MCF 10A (cell line): ENCODE measurements around the gene CMTR2. TPM values are rescaled to one million over a fixed set of nuclear protein-coding genes. Genes with fewer than 3 reads are reported as not detected.

Experiments used
- BruUV-seq: library from RNA; stranded (reverse); fragments of 400-500 nt; replicated peaks from 2 replicates; lab custom pipeline; 2021; lab: Mats Ljungman, UMichigan
- CTCF ChIA-PET: fragments of 300-600 bp; sonication (Branson Sonifier 250); formaldehyde crosslinking; extraction: SDS; loops from one replicate; lab custom pipeline; 2021; ENCODE audit warnings: antibody characterized with exemption, inconsistent platforms; lab: Yijun Ruan, JAX
- POLR2A ChIA-PET: fragments of 300-600, 350-650 bp; sonication (Branson Sonifier 250); formaldehyde crosslinking; extraction: SDS; loops from one replicate; lab custom pipeline; 2020; ENCODE audit warnings: antibody characterized with exemption, inconsistent platforms; lab: Yijun Ruan, JAX
- DNase-seq: peaks from one replicate; pipeline ENCODE4 v3.0.0-alpha.2; 2018; ENCODE audit not compliant: unreplicated experiment
- H3K27ac Mint-ChIP-seq: one replicate; pipeline ENCODE4 v1.8.0; 2022; ENCODE audit warnings: mild to moderate bottlenecking, low read depth, mixed read lengths; ENCODE audit not compliant: unreplicated experiment
- H3K27me3 Mint-ChIP-seq: one replicate; pipeline ENCODE4 v1.8.0; 2022; ENCODE audit warnings: mixed read lengths; ENCODE audit not compliant: insufficient read depth, unreplicated experiment
- H3K36me3 Mint-ChIP-seq: one replicate; pipeline ENCODE4 v1.8.0; 2022; ENCODE audit warnings: mild to moderate bottlenecking, moderate library complexity, mixed read lengths; ENCODE audit not compliant: insufficient read depth, unreplicated experiment
- H3K4me1 Mint-ChIP-seq: one replicate; pipeline ENCODE4 v1.8.0; 2022; ENCODE audit warnings: mixed read lengths; ENCODE audit not compliant: insufficient read depth, unreplicated experiment
- H3K4me3 Mint-ChIP-seq: one replicate; pipeline ENCODE4 v1.8.0; 2022; ENCODE audit warnings: mild to moderate bottlenecking, moderate library complexity, mixed read lengths; ENCODE audit not compliant: unreplicated experiment
- H3K9me3 Mint-ChIP-seq: one replicate; pipeline ENCODE4 v1.8.0; 2022; ENCODE audit warnings: mixed read lengths; ENCODE audit not compliant: unreplicated experiment
- CTCF ChIP-seq: fragments of 200-600 bp; IDR thresholded peaks from one replicate; pipeline ENCODE4 v1.8.0; 2022; ENCODE audit warnings: antibody characterized with exemption, mild to moderate bottlenecking; ENCODE audit not compliant: unreplicated experiment
- intact Hi-C: fragments of 100-400 bp; cut with micrococcal nuclease; formaldehyde crosslinking; loops from 2 replicates; pipeline ENCODE4 v1.14.1; 2022
- total RNA-seq: library from RNA; stranded (reverse); gene quantifications from 2 replicates; pipeline ENCODE4 v1.2.3, GENCODE V29; 2022

The CMTR2 gene
- total RNA-seq, 1 experiment from 2014 or later = 25.6 TPM

GRCh38 chr16:71337631-71338030 lies 48.4 kb upstream of the CMTR2 start:
- Mint-ChIP-seq H3K9me3 (peaks cover 10% of the 10 kb centered on the region), H3K27me3 (peaks cover 11% of the 10 kb centered on the region), H3K4me1 (peaks cover 23% of the 10 kb centered on the region), H3K36me3 (no peaks in the 10 kb centered on the region), H3K4me3 (no peak overlapping the region), H3K27ac (no peak overlapping the region)
- ChIA-PET CTCF (interaction anchor here (0.7 to 1.9 kb wide), 4 partner anchors 20 to 217 kb away, joined by 3 to 5 read pairs (median 4); no protein-coding TSS in a partner anchor), POLR2A (interaction anchor here (0.7 to 1.4 kb wide), 3 partner anchors 10 to 49 kb away, joined by 3 to 5 read pairs (median 4); partner anchors contain the start of gene CMTR2)
- peak; percentile 60 for DNase-seq
- no TSS peak for BruUV-seq
- intact Hi-C loops = no loop called here
- TF ChIP-seq CTCF = no peak

GRCh38 chr16:71328151-71328550 lies 38.9 kb upstream of the CMTR2 start:
- Mint-ChIP-seq H3K27ac (no peak overlapping the region), H3K27me3 (no peaks in the 10 kb centered on the region), H3K4me1 (no peaks in the 10 kb centered on the region), H3K4me3 (no peak overlapping the region), H3K36me3 (no peaks in the 10 kb centered on the region), H3K9me3 (no peaks in the 10 kb centered on the region)
- ChIA-PET CTCF (interaction anchor here (2.0 to 5.7 kb wide), 2 partner anchors 14 to 18 kb away, joined by 8 to 42 read pairs; no protein-coding TSS in a partner anchor), POLR2A (interaction anchor here (1.5 kb wide), 1 partner anchor 9 kb away, joined by 5 read pairs; no protein-coding TSS in a partner anchor)
- DNase-seq = no peak
- intact Hi-C loops = no loop called here
- no peak for TF ChIP-seq CTCF
- no TSS peak for BruUV-seq

- ChIA-PET POLR2A (interaction anchor here (1.5 kb wide), 1 partner anchor 10 kb away, joined by 5 read pairs; no protein-coding TSS in a partner anchor), CTCF (interaction anchor here (2.0 to 5.7 kb wide), 2 partner anchors 14 to 17 kb away, joined by 8 to 42 read pairs; no protein-coding TSS in a partner anchor)
- Mint-ChIP-seq H3K27me3 (no peaks in the 10 kb centered on the region), H3K36me3 (no peaks in the 10 kb centered on the region), H3K9me3 (no peaks in the 10 kb centered on the region), H3K27ac (no peak overlapping the region), H3K4me1 (no peaks in the 10 kb centered on the region), H3K4me3 (no peak overlapping the region)
- intact Hi-C loops = no loop called here
- DNase-seq = no peak
- TF ChIP-seq CTCF = no peak
- BruUV-seq = no TSS peak
Observed at GRCh38 chr16:71327720-71328119, 38.5 kb upstream of the CMTR2 start.

- peaks cover 26% of the 10 kb centered on the region for H3K27me3 Mint-ChIP-seq
- intact Hi-C loops = no loop called here
- ChIA-PET POLR2A (no interaction called here), CTCF (interaction anchor here (0.9 to 1.1 kb wide), 2 partner anchors 8 to 119 kb away, joined by 3 read pairs; no protein-coding TSS in a partner anchor)
- H3K27ac Mint-ChIP-seq = no peak overlapping the region
- no peak for DNase-seq
- H3K9me3 Mint-ChIP-seq = no peaks in the 10 kb centered on the region
- no peaks in the 10 kb centered on the region for H3K4me1 Mint-ChIP-seq
- no TSS peak for BruUV-seq
- no peaks in the 10 kb centered on the region for H3K36me3 Mint-ChIP-seq
- no peak for TF ChIP-seq CTCF
- no peak overlapping the region for H3K4me3 Mint-ChIP-seq
Observed at GRCh38 chr16:71319999-71320398, 30.8 kb upstream of the CMTR2 start.
